Activated CD8-positive, alpha-beta memory T cell treated with anti-CD3 and anti-CD28 coated beads, Interleukin-2, amount 50 U/mL, for 24 hours (primary cell): ENCODE measurements around the gene BMAL1.

Experiments used
- DNase-seq: peaks from one replicate; pipeline ENCODE4 v3.0.0-alpha.2; 2020; ENCODE audit errors: extremely low read depth

BMAL1 gene

GRCh38 chr11:13316528-13316961 lies 39.0 kb downstream of the BMAL1 start:
- no peak for DNase-seq

DNA sequence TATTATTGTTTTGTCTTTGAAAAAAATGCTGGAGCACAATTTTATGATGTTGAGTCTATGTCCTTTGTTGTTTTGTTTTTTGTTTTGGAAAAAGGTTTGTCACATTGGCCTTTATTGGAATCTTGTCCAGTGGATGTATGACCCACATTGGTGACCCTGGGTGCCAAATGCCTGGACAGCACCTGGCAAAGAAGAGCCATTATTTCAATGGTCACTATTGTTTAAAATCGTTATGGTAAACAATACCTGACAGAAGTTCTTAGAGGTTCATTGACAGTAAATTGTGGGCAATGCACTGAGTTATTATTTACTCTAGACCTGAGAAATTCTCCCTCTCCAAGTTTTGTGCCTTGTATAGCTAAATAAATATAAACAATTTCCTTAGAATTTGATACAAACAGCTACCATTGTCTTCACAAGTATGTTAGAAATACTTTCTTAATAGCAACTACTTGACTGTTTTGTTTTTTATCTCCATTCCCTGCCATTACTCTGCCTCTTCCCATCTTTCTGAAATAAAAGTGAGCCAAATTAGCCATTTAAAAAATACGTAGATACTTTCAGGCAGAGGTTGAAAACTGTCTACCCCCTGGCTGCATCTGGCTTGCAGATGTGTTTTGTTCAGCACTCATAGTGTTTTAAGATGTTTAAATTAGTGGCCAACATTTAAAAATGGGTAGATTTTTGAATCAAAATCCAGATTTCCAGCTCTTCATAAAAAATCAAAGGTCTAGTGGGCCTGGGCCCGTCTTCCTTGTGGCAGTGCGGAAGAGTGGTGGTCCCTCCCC lies 39.9 kb downstream of the BMAL1 start:
- no peak for DNase-seq

DNA sequence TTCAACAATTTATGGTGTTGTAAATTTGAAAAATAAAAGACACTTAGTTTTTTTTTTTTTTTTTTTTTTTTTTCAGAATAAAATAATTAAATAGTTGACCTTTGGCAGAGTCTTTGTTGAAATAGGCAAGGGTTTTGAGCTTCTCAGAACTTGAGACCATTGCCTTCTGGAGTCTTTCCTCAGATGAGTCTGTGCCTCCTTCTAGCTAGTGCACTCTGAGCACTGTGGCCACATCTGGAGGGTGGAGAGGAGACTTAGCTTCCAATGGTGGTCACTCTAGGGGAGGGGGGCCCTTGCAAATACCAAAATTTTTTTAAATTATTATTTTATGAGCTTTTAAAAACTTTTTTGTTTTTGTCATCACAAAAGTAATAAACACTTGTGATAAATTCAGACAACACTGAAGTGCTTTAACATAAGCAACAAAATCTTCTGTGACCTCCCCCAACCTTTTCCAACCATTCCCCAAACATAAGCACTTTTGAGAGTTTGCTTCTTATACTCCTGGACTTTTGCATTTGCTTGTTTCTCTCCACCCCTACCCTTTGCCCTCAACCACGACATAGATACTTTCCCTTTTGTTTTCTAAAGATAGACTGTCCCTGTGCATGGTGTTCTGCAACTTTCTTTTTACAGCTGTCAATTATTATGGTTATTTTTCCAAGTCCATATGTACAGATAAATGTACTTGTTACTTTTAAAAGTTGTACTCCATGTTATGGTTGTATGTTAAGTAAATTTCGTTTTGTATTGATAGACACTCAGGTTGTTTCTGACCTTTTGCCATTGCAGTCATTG lies 41.1 kb downstream of the BMAL1 start:
- no peak for DNase-seq

DNA sequence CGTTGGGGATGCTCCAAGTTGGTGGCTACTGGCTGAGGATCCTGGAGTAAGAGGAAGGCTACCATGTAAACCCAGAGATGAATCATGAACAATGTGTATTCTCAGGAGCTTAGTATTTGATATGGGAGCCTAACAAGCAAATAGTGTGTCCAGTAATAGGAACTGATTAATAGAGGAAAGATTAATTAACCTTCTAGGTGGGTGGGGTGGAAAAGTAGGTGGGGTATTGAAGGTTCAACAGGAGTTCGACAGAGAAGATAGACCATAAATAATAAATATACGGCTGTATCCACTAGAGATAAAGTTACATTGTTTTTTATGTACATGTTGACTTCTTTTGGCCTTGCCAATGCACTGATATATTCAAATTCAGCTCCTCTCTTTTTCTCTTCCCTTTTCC lies 43.1 kb downstream of the BMAL1 start:
- DNase-seq = no peak

DNA sequence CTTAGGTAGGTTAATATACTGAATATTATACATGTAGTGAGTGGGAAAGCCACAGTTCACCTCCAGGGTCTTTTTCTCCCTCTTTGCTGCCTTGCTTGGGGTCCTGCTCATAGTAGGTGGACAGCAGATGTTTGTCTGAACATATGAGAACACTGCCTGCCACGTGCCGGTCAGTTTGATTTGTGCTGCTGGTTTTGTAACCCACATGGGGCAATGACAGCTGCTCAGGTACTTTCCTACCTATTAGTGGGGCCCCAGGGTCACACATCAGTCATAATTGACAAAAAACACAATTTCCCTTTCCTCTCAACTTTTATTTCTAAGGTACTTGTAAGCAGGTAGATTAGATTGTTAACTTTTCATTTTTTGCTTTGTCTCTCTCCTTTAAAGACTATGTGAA lies 43.8 kb downstream of the BMAL1 start:
- DNase-seq = no peak

DNA sequence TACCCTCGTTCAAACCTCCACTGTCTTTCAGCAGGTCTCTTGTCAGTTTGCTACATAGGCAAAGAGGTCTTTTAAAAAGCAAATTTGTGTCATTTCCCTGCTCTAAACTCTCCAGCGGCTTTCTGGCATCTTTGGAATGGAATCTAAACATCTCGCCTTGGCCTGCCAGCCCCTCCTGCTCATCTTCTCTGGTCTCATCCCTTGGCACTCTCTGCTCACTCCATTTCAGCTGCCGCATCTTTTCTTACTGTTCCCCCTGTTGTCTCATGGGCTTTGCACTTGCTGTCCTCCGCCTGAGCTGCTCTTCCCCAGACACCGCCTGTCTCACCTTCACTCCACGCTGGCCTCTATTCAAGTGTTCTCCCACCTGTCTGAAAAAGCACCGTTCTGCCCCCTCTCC lies 46.6 kb downstream of the BMAL1 start:
- DNase-seq = no peak

GRCh38 chr11:13324709-13325108 lies 47.1 kb downstream of the BMAL1 start:
- DNase-seq = no peak

DNA sequence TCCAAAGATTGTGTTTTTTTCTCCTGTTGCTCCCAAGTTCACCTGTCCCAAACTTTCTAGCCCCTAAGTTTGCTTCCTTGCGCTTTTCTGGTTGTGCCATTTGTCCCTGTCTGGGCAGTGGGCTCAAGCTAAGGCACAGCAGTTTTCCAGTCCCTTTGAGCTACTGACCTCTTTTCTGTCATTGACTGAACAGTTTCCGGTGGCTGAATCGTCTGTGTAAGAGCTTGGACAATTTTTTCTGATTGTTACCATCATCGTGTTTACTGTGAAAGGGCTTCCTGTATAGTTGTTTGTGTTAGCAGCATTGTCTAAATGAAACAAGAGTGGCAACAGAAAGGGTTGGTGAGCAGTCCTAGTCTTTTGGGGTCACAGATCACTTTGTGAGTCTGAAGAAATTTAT lies 49.8 kb downstream of the BMAL1 start:
- DNase-seq = no peak

DNA sequence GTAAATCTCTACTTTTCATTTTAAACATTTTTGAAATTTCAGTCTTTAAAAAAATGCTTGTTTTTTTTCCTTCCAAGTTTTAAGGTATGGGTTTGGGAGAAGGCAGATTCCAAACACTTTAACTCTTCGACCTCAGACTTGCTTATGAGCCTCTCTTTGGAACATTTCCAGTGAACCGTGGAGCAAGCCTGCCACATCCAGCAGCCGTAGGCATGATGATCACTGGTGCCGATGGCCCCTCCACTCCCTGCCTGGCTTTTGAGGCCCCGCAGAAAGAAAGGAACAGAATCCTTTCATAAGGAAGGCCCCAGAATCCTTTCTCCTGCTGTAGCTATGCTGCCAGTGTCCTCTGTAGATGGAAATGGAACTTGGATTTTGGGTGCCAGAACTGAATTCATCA lies 50.7 kb downstream of the BMAL1 start:
- DNase-seq = no peak

DNA sequence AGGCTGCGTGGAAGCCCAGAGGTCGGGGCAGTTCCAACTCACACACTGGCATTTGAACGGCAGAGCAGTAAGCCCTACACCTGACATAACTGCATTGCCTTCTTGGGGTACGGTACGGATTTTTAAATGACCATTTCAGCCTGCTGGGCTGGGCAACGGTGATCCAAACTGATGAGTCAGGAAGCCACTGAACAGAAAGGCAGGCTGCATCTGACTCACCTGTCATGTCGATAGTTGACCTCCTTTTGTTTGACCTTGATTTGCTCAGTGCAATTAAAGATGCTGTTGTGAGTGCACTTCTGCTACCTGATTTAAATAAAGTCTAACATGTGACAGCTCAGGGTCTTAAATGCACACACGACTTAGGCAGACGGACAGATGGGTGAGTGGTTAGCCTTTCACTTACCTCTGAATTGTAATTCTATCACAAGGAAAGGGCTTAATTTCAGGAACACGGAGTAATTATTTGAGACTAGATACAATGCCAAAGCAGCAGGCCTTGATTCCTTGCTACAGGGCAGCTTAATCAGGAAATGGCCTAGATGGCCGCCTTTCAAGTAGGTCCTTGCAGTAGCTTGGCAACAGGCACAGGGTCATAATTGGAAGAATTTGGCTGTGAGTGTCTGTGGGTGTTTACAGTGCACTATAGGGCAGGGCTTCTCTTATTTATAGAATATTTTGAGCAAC lies 52.2 kb downstream of the BMAL1 start:
- no peak for DNase-seq

GRCh38 chr11:13332124-13332523 lies 54.5 kb downstream of the BMAL1 start:
- DNase-seq = no peak

DNA sequence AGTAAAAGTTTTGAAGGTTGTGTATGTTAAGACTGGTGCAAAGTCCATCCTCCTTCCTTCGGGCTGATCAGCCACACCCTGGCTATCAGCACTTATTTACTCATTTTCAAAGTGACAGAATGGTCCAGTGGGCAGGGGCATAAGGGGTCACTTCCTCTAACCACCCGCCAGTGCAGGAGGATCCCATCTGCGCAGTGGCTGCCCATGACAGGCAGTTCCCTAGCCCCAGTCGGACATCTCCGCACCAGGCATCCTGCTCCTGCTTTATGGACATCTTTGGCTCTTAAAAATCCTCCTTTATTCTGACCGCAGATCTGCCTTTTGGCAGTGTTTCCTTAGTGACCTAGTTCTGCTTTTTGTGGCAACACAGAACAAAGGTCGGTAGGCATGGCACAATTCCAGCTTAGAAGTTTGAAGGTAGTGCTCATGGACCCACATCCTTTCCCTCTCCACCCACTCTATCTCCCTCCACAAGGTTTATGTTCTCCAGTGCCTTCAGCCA lies 55.9 kb downstream of the BMAL1 start:
- DNase-seq = no peak

DNA sequence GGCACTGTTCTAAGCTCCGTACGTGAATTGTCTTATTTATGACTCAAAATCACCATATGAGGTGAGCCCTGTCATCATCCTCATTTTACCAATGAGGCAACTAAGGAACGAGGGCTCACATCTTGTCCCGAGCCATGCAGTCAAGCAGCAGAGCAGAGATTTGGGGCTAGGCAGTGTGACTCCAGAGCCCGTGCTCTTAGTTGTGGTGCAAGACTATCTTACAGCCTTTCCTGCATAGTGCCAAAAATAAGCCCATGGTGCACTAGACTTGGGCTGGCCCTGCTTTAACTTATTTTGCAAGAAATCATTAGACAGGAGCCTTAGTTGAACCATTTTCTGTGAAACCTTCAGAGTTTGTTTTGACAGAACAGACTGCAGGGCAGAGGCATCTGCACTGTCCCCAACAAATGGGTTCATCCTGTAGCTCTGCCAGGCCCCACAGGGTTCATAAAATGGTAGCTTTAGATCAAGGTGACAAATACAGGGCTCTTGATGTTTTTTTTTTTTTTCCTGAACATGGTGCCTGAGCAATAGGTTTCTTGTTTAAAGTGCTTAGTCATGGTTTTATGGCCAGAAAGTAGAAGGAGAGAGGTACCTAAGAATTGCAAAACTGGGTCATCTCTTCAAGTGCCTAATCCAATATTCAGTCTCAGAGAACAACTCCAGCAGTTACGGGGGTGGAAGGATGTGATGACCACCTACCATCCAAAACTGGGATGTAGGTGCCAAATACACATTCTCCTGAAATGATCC lies 56.6 kb downstream of the BMAL1 start:
- no peak for DNase-seq

DNA sequence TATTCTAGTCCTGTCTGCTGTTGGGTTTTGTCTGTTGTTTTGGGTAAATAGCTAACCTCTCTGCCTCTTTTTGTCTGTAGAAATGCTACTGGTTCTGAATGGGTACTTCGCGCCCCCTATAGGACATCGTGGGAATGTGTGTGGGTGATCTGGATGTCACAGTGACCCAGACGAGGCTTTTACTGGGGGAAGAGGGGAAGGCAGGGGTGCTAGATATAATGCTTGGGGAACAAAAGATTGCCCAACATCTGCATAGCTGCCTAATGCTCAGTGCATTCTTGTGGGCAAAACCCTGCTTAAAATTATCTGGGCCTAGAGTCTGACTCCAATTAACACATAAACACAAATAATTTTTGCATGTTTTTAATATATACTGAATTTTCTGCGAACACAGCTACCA lies 57.7 kb downstream of the BMAL1 start:
- peak; percentile 45 for DNase-seq

DNA sequence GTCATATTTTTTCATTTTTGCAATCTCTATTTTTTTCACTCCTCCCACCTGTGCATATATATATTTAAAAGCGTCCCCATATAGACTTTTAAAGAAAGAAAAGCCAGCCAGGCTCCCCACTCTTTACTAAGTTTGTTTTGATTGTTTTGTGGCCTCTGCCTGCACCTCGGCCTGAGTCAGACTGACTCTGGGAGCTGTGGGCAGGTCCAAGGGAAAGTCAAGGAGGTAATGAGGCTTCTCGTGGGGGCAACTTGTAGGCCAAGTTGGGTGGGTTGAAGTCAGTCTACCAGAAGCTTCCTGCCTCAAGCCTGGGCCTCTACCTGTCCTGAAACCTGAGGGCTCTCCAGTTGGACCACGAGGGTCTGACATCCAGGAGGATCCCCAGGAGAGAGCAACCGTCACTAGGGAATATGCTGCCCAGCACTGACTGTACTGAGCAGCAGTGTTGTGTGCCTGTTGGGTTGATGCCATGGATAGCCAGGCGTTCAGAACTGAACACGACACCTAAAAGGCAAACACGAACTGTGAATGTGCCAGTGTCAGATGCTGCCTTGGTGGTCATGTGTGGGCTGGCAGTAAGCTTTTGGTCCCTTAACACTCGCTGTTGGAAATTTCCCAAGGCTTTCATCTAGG lies 58.8 kb downstream of the BMAL1 start:
- DNase-seq = no peak

DNA sequence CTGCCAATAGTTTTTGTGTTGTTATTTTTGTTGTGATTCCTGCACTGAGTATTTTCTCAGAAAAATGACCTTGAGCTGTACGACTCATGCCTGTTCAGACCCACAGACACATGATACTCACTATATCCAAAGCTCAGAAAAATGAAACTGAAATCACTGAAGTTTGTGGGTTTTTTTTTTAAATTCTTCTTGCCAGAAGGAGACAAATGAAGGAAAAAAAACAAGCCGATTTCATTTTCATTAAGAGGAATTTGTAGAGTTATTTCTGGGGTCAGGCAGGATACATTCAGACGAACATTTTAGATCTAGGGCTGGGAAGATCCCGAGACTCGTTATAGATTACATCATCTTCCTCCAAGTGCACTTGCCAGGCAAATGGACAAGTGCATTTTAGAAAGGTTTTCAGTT lies 60.4 kb downstream of the BMAL1 start:
- no peak for DNase-seq

- DNase-seq = no peak
Measured at GRCh38 chr11:13338427-13339069, 61.0 kb downstream of the BMAL1 start.

- no peak for DNase-seq
Measured at GRCh38 chr11:13339195-13340153, 61.9 kb downstream of the BMAL1 start.

DNA sequence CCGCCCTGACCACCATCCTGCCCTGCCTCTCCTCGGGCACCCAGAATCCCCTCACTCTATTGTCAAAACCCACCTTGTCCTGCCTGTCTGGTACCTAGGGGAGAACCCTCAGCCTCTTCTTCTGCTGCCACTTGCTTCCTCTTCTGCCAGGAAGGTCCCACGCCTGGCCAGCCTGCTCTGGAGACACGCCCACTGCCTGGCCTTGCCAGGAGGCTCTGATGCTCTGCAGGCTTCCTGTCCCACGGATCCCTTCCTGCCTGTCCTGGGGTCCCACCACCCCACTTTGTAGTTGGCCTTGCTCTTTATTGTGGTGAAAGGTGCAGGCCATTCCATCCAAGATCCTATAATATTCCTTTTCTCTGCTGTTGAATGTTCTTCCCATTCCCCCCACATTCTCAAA lies 63.4 kb downstream of the BMAL1 start:
- no peak for DNase-seq

- DNase-seq = no peak
Measured at GRCh38 chr11:13343067-13343466, 65.5 kb downstream of the BMAL1 start.
